LNCaP clone FGC (cell line): ENCODE measurements around the gene SLF1.

Source experiments
- DNase-seq: peaks from one replicate; pipeline ENCODE4 v3.0.0-alpha.2; 2011; ENCODE audit warnings: low read depth
- H3K4me3 ChIP-seq: 2 replicates; pipeline ENCODE4 v1.5.1; 2011; ENCODE audit warnings: mild to moderate bottlenecking, low read depth, low read length, control low read depth
- CTCF ChIP-seq: IDR thresholded peaks from 2 replicates; pipeline ENCODE4 v1.5.1; 2012; ENCODE audit warnings: mild to moderate bottlenecking; ENCODE audit not compliant: control insufficient read depth, insufficient read depth; ENCODE audit errors: extremely low read depth

SLF1 gene

DNA sequence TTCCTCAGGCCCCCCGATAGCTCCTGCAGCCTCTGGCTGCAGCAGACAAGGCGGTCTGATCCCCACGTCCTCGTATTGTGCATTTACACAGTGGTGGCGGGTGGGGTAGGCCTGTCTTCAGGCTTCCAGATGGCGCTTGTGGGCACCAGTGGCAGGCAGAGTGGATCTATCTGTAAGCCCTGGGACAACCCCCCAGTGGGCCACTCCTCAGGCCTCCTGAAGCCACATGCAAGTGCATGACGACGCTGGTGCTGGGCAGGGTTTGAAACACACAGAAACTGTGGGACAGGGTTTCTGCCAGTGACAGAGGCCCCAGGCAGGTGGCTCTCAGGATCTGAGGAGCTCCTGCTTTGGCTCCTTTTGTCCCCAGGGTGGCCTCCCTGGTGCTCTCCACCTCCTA lies 42.0 kb downstream of the SLF1 start:
- DNase-seq: no peak
- TF ChIP-seq CTCF: no peak
- H3K4me3 ChIP-seq: no peak overlapping the region

- no peak for DNase-seq
- TF ChIP-seq CTCF: no peak
- H3K4me3 ChIP-seq: no peak overlapping the region
These were observed 42.6 kb downstream of the SLF1 start for GRCh38 chr5:94661086-94661485.

DNA sequence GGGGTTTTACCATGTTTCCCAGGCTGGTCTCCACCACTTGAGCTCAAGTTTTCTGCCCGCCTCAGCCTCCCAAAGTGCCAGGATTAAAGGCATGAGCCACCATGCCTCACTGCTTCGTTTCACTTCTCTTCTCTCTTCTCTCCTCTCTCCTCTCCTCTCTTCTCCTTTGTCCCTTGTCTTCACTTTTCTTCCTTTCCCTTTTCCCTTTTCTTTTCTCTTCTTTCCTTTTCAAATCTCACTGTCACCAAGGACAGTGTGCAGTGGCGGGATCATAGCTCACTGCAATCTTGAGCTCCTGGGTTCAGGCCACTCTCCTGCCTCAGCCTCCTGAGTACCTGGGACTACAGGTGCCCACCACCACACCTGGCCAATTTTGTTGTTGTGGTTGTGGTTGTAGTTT lies 49.5 kb downstream of the SLF1 start:
- TF ChIP-seq CTCF: no peak
- H3K4me3 ChIP-seq: no peak overlapping the region

GRCh38 chr5:94670726-94671125 lies 52.3 kb downstream of the SLF1 start:
- DNase-seq: no peak
- TF ChIP-seq CTCF: no peak
- no peak overlapping the region for H3K4me3 ChIP-seq

More for the DNA sequence above, 49.5 kb downstream of the SLF1 start:
- DNase-seq: no peak

GRCh38 chr5:94672746-94673145 lies 54.3 kb downstream of the SLF1 start:
- no peak overlapping the region for H3K4me3 ChIP-seq
- no peak for DNase-seq
- TF ChIP-seq CTCF: no peak

GRCh38 chr5:94674490-94675382 lies 56.3 kb downstream of the SLF1 start:
- no peak for TF ChIP-seq CTCF
- no peak overlapping the region for H3K4me3 ChIP-seq
- no peak for DNase-seq
